HG02642 (cell line): ENCODE results near the gene RPS24.

ENCODE experiments used
- ATAC-seq: cut with Tn5 transposase; IDR thresholded peaks from one replicate; pipeline ENCODE4 v1.9.1; 2021; ENCODE audit warnings: mild to moderate bottlenecking; ENCODE audit not compliant: unreplicated experiment, poor library complexity

Gene RPS24

DNA sequence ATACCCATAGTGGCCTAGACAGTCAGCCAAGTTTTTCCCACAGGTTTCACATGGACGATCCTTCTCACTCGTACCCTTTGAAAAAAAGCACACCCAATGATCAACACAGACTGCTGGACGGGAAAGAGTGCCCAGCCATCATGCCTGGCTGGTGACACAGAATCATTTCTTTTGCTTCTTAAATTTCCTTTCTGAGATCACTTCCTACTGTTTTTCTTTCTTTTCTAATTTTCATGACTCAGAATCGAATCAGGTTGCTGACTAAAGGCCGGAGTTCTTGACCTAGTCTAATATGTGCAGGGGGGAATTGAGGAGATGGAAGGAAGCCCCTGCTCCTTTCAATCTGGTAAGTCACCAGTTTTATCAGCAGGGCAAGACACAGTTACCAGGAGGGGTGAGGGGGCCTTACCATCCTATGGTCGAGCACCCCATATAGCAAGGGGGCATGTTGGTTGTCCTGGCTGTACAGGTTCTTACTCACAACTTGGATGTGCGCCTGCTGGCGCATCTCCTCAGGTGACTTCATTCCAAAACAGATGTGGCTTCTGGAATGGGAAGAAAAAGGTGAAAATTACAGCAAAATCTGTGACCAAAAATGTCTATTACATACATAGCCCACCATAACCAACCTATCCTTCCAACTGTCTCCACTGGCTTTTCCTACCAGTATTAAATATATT is 7.8 kb upstream of the RPS24 start:
- no peak for ATAC-seq

GRCh38 chr10:78028438-78029268 is 5.0 kb upstream of the RPS24 start:
- ATAC-seq: no peak

GRCh38 chr10:78029269-78030226 is 4.1 kb upstream of the RPS24 start, which contains the start of gene POLR3A:
Gene POLR3A, minus strand, starts transcription at chr10:78029515. Its CDS starts 108 bp downstream, at chr10:78029407.
- ATAC-seq: peak; percentile 65

DNA sequence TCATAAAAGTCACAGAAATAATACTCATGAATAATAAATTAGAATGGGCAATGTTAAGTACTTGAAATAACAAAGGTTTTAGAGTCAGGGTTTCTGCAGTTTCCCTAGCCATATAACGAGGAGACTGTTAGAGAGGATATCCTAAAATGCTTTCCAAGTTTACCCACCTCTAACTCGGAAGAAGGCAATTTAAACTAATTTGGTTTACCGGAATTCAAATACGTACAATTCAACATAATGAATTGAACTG is 351 bp upstream of the RPS24 start:
- no peak for ATAC-seq

DNA sequence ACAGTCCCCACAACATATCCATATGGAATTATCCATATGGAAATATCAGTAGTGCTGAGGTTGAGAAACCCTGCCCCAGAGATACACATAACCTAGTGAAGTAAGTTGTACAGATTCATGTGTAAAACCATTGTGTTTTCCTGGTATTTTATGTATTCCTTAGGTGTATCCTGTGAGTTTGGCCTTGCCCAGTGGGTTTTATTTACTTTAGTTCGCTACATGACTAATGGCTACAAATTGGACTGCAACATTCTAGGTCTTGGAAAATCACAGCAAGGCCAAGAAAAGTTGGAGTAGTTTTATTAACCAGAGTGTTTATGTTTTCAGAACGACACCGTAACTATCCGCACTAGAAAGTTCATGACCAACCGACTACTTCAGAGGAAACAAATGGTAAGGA is 1.4 kb downstream of the RPS24 start:
- no peak for ATAC-seq

- ATAC-seq: no peak
Measured at GRCh38 chr10:78035437-78035836, 1.8 kb downstream of the RPS24 start.

- no peak for ATAC-seq
Measured at GRCh38 chr10:78035933-78036583, 2.4 kb downstream of the RPS24 start.

DNA sequence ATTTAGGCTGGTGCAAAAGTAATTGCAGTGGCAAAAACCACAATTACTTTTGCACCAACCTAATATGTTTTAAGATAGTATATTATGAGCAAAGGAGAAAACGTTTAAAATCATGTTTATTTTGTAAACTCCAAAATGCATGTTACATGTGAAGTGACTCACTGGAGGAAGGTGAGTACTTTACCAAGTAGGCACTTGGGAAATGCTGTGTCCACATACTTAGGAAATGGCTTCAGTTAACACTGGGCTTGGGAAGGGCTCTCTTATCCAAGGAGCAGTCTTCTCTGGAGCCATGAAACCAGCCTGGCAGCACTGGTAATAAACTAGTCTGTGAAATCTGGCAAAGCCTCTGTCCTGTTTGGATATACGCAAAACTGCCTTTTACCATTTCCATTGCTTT is 4.4 kb downstream of the RPS24 start:
- no peak for ATAC-seq

GRCh38 chr10:78038791-78039547 is 5.3 kb downstream of the RPS24 start:
- ATAC-seq: no peak

DNA sequence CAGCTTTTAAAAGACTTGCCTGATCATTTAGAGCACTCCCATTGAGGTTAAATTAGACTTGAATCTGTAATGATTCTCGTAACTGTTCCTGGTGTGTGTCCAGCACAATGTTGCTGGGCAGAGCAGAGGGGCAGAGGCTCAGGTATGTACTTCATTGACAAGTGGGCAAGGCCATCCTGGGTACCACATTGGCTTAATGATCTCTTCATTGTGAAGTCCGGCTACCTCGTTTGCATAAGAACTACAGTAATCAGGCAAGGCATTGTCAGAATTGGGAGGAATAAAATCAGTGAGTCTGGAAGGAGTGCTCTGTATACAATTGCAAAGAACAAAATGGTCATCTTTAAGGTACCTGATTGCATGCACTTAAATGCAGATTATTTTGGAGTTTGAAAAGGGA is 6.1 kb downstream of the RPS24 start:
- ATAC-seq: no peak

GRCh38 chr10:78041170-78042057 is 7.8 kb downstream of the RPS24 start:
- no peak for ATAC-seq

GRCh38 chr10:78042058-78042751 is 8.5 kb downstream of the RPS24 start:
- no peak for ATAC-seq

DNA sequence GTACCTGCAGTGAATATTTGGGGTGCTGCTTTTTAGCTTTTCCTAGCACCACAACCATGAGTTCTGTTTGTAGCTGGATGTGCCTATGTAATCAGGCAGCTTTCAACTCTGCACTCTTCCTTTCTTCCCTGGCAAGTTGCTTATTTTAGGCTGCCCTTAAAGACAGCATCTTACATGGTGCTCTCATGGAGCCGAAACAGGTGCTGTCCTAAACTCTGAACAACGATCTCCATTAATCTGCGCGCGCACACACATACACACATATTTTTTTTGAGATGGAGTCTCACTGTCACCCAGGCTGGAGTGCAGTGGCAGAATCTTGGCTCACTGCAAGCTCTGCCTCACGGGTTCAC is 9.1 kb downstream of the RPS24 start:
- ATAC-seq: no peak

- no peak for ATAC-seq
Measured at GRCh38 chr10:78044179-78044578, 10.5 kb downstream of the RPS24 start.

DNA sequence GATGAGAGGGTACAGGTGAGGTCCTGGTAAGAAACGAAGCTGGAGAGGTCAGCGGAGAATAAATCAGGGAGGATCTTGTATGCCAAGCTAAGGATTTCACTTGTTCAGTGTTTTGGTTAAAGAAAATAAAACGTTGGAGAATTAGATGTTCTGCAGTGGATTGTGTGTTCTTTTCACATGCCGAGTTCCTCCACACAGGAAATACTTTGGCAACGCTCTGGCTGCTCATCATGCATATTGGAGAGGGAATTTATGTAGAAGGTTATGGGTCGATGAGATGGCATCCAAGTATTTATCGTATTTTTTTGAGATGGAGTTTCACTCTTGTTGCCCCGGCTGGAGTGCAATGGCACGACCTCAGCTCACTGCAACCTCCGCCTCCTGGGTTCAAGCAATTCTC is 11.0 kb downstream of the RPS24 start:
- ATAC-seq: no peak

DNA sequence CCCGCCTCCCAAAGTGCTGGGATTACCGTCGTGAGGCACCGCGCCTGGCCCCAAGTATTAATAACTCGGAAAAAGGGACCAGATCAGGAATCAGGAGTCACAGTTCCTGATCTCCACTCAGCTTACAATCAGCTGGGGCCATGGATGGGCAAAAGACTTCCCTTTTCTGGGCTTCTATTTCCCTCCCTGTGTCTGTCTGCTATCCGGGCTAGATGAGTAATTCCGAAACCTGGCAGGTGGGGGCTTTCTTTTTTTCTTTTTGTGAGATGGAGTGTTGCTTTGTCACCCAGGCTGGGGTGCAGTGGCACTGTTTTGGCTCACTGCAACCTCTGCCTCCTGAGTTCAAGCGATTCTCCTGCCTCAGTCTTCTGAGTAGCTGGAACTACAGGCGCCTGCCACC is 11.6 kb downstream of the RPS24 start:
- ATAC-seq: peak; percentile 68

DNA sequence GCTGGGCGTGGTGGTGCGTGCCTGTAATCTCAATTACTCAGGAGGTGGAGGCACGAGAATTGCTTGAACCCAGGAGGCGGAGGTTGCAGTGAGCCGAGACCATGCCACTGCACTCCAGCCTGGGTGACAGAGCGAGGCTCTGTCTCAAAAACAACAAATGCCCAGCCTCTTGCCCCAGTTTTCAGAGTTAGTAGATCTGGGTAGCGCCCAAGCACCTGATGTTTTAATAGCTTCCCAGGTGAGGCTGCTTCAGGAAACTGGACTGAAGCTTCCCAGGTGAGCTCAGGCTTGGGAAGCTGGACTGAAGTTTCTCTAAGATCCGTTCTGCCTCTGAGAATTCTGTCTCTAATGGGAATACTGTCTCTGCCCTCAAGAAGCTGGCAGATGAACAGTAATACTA is 12.2 kb downstream of the RPS24 start:
- ATAC-seq: no peak

GRCh38 chr10:78046711-78047269 is 13.1 kb downstream of the RPS24 start:
- ATAC-seq: no peak
